Measurements from ENCODE around the gene CD247. TPM values are rescaled to one million over a fixed set of nuclear protein-coding genes. Genes with fewer than 3 reads are reported as not detected.

CD247 gene
- total RNA-seq, 4 donors from 2014 or later = 2.0 to 4.7 (median 2.6) TPM

- DNase-seq (ENCODE audit: low spot score) (no peak), ATAC-seq (ENCODE audit: low FRiP score) (no peak)
- TF ChIP-seq, protein P1, sequence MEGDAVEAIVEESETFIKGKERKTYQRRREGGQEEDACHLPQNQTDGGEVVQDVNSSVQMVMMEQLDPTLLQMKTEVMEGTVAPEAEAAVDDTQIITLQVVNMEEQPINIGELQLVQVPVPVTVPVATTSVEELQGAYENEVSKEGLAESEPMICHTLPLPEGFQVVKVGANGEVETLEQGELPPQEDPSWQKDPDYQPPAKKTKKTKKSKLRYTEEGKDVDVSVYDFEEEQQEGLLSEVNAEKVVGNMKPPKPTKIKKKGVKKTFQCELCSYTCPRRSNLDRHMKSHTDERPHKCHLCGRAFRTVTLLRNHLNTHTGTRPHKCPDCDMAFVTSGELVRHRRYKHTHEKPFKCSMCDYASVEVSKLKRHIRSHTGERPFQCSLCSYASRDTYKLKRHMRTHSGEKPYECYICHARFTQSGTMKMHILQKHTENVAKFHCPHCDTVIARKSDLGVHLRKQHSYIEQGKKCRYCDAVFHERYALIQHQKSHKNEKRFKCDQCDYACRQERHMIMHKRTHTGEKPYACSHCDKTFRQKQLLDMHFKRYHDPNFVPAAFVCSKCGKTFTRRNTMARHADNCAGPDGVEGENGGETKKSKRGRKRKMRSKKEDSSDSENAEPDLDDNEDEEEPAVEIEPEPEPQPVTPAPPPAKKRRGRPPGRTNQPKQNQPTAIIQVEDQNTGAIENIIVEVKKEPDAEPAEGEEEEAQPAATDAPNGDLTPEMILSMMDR (IDR thresholded peaks at IDR 0.05) = no peak
Measured at GRCh38 chr1:167479331-167479979, 38.9 kb downstream of the CD247 start.

DNA sequence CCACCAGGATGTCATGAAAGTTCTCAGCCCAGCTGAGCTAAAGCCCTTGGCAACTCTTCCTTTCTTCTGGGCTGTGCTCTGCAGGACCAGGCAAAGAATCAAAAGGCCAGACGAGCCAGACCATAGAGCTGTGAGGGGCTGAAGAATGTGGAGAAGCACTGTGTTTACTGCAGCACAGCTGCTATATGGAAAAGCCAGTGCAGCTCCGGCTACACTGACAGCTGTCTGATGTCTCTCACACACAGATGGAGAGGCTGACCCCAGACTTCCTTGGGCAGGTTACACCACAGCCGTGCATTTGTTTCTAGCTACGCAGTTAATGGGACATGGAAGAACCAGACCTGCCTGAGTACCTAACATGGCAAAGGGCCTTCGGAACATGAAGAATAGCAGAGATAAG lies 40.3 kb downstream of the CD247 start:
- no peak for ATAC-seq (ENCODE audit: low FRiP score)
- TF ChIP-seq, protein P1 (IDR thresholded peaks at IDR 0.05) = no peak

DNA sequence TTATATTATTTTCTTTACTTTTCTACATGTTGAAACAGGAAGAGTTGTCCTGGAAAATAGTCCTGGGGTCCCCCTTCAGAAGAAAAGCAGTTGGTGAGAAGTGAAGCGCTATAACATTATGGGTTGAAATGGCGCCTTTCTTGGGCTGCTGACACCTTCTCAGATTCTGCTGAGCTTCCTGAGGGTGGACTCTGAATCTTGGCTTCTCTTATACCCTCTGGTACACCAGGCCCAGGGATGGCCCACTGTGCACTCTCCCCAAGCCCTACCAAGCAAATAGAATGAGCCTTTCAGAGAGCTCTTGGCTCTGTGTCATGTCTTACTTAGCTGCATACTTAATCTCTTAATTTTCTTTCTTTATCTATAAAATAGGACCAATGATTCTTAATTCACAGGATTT lies 42.3 kb downstream of the CD247 start:
- DNase-seq (ENCODE audit: low spot score) (no peak), ATAC-seq (ENCODE audit: low FRiP score) (no peak)
- TF ChIP-seq, protein P1 (IDR thresholded peaks at IDR 0.05) = no peak

More for the DNA sequence above, 40.3 kb downstream of the CD247 start:
- no peak for DNase-seq (ENCODE audit: low spot score)

GRCh38 chr1:167474191-167474641 lies 44.1 kb downstream of the CD247 start:
- TF ChIP-seq, protein P1 (IDR thresholded peaks at IDR 0.05) = no peak
- DNase-seq (ENCODE audit: low spot score) (no peak), ATAC-seq (ENCODE audit: low FRiP score) (no peak)

- DNase-seq (ENCODE audit: low spot score) (no peak), ATAC-seq (ENCODE audit: low FRiP score) (no peak)
- TF ChIP-seq, protein P1 (IDR thresholded peaks at IDR 0.05) = no peak
Measured at GRCh38 chr1:167473761-167474160, 44.6 kb downstream of the CD247 start.

DNA sequence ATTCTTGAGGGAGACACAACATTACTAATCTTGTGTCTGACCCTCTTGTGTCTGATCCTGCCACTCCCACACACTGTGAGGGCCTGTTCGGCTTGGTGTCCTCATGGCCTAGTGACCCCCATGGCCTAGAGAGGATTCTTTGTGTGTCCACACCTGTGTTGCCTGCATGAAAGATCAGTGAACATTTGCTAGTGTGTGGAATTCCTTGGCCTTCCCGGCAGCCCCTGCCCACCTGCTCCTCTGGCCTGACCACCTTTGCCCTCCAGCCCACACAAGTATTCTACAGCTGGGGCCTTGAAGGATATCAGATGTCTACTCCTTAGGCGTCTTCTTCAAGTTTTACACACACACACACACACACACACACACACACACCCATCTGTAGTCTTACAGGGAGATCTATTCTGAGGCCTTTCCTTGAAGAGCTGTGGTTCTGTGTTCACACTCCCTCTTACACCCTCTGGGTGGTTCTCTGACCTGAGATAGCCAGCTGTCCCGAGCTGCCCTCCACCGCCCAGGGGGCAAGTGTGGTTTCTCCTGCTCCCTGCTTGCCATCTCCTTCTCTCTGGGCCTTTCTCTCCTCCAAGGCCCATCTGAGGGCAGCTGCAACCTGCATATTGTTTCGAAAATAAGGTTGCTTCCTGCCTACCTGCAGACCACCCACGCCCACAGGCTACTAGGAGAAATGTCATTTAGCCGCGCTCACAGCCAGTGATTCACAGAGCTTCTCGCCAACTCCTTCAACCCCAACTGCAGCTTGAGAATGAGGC lies 45.4 kb downstream of the CD247 start:
- TF ChIP-seq, protein P1 (IDR thresholded peaks at IDR 0.05) = no peak
- ATAC-seq (ENCODE audit: low FRiP score) = no peak
- DNase-seq (ENCODE audit: low spot score) = no peak
